DMS 273 (cell line): Measurements from ENCODE around the gene CROCC2.

Experiments used
- DNase-seq: peaks from one replicate; lab custom pipeline; 2025; ENCODE audit not compliant: unreplicated experiment; lab: John Stamatoyannopoulos, UW

The CROCC2 gene

DNA sequence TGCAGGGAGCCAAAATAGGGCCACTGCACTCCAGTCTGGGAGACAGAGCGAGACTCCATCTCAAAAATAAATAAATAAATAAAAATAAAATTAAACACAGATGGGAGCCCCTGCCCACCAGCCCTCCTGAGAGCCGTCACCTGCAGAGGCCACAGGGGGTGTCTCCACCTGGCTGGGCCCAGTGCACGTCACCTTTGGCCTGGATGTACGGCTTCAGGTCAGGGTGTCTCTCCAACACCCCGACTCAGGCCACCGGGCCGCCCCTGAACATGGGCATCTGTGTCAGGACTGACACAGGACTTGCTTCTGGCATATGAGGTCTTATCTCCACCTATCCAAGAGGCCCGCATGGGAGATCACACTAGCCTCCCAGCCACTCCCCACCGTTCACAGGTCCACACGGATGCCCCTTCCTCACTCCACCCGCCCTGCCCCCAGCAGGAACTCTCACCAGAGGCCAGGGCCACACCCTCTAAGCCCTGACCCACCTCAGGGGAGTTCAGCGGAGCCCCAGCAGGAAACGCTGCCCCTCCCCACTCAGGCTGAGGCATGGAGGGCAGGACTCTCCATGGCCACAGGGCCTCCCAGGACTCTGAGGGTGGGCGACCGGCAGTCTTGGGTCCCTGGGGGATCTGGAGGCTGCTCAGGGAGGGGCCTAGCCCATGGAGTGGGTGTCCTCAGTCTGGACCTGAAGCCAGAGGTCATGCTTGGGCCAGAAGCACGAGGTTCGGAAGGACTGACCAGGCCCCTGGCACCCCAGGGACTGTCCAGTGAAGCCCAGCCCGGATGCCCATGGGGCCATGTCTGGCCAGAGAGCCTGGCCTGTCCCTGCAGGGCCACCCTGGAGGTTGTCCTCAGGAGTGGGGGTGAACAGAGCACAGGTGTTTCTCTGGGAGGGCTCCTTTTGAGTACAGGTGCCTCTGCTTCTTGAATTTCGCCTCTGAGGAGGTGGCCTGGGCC is 1.6 kb upstream of the CROCC2 start:
- DNase-seq, result no peak

DNA sequence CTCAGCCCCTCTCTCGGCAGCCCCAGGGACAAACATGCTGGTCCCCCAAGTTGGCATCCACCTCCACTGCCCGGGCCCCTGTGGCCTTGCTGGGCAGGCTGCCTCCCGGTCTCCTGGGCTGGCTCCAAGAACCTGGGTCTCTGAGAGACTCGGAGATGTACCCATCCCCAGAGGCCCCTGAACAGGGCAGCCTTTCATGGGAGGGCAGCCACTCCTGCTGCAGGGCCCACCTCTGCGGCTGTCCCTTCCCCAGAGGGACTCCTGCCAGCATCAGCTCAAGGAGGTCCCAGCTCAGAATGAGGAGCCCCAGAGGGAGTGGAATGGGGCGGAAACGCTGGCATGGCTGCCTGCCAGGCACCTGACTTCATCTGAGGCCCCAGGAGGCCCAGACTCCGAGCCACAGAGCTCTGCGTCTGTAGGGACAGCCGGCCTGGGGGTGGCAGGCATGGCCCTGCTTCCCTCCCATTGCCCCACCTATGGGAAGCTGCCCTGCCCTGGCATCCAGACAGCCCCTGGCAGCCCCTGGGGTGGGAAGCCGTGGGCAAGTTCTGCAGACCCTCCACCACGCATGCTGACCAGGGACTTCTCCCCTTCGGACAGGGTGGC is 857 bp upstream of the CROCC2 start:
- peak; percentile 61 for DNase-seq

DNA sequence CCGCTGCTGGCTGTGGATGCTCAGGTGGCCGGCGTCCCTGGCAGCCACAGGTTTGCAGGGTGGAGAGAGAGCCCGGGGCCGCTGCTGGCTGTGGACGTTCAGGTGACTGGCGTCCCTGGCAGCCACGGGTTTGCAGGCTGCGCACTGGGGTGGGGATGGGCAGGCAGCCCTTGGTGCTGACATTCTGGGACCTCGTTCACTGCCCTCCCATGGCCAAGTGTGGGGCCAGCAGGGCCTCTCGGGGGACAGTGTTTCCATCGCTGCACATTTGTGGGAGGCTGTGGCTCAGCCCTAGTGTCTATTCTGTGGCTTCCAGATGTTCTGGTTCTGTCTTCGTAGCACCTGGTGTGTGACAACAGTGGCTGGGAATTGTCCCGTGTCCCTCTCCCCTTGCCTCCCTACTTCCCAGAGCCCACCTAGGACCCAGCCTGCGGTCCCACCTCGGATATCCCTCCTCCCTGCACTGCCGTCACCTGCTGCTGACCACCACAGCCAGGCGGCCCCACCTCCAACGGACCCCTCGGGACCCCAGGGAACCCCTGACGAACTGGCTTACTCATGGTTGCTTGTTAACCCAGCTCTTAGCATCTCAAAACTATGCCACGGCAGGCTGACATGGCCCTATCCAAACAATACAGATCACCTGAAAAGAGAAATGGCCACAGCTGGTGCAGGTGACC is 915 bp downstream of the CROCC2 start:
- DNase-seq, result no peak

DNA sequence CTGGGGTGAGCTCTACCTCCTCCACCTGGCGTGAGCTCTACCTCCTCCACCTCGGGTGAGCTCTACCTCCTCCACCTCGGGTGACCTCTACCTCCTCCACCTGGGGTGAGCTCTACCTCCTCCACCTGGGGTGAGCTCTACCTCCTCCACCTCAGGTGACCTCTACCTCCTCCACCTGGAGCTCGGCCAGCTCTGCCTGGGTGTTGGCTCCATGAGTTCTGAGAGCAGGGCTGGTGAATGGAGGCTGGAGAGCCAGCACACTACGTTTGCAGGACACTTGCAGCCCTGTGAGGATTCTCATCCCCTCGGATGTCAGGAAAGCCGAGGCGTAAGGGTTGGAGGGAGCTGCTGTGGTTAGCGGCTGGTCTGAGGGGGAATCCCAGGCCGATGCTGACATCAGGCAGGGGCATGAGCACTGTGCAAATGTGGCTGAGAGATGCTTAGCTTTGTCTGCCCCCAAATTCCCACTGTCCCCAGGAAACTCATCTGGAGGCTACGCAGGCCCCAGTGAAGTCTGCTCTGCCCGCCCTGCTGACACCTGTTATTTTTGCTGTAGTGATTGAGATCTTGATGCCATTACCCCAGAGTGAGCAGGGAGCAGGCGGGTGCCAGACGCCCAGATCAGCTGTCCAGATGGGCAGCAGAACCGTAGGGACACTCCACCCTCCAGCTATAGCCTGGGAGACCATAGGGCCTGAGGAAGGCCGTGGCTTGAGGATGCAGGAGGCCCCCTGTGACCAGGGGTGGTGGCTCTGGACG is 3.3 kb downstream of the CROCC2 start:
- no peak for DNase-seq

DNA sequence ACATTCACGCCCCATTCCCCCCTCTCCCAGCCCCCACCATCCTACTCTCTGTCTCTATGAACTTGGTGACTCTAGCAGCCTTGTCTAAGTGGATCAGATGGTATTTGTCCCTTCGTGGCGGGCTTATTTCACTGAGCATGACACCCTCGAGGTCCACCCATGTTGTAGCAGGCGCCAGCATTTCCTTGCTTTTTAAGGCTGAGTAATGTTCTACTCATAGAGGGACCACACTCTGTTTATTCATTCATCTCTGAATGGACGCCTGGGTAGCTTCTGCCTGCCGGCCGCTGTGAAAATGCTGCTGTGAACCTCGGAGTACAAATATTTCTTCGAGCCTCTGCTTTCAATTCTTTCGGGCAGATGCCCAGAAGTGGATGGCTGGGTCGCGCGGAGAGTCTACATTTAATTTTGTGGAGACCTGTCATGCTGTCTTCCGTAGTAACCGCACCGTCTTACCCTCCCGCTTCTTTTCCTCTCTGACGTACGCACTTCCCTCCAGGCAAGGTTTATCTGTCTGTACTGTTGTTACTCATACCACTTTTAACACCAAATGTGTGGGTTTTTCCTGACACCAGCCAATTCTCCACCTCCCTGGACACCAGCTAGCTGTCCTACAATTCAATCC is 5.6 kb downstream of the CROCC2 start:
- DNase-seq, result no peak

DNA sequence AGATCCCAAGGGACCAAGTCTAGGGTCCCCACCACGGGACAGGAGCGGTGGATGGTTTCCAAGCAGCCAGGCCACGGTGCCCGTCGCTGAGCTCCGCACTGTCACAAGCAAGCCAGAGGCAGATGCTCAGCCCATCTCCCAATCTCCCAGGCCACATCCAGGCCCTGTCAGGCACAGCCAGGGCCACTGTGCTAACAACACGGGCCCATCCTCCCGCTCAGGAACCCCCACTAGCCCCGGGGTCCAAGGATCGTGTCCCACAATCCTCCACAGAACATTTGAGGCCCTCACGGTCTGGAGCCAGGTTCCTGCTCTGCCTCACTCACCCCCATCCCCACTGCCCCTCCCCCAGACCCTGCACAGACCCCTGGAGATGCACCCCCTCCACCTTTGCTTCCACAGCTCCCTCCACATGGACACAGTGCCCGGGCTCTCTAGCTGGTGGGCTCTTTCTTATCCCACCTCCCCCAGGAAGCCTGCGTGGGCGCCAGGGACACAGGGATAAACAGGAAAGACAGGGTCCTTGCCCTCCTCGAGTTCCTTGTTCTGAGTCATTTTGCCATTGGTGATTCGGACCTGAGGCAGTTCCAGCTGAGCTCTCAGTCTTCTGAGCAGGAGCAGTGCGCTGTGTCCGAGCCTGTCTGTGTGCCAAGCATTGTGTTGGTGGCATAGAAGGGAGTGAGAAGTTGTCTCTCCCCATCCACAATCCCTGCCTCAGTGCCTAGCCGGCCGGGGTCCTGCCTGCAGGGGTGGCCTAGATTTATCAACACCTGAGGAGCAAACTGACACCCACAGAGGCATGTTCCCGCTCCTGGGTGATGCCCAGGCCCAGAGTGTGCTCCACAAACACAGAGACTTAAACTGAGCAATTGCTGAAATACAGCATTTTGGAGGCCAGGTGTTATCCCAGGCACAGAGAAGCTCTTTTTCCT is 7.0 kb downstream of the CROCC2 start:
- DNase-seq, result no peak

DNA sequence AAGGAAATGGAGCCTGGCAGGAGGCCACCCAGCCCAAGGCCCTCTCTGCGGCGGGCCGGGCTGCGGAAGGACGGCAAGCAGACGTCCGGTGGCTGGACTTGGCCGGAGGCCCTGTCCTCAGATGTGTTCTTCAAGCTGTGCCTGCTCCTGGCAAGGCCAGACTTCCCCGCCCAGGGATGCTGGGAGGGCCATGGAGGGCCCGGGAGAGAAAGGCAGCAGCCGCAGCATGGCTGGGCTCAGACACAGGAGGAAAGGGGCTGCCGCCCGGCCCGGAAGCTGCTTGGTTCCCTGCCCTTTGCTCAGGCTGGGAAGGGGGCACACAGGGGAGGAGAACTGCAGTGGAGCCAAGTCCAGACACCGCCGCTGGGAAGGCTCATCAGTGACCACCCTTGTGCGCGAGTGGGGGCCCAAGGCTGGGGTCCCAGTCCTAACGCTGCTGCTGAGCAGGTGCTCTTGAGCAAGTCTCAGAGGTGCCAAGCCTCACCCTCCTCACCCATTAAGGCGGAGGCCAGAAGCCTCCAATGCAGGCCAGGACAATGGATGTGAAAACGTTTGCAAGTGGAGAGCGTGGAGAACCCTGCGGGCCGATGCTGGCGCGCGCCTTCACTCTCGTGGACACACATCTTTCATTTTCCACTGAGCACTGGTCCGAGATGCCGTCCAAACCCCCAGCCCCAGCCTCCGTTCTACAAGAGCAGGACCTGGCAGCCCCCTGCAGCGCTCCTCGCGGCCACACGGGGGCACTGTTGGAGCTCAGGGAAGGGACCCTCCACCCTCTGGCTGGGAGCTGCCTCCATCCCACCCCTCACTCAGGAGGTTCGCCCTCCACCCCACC is 7.9 kb downstream of the CROCC2 start:
- peak; percentile 84 for DNase-seq

DNA sequence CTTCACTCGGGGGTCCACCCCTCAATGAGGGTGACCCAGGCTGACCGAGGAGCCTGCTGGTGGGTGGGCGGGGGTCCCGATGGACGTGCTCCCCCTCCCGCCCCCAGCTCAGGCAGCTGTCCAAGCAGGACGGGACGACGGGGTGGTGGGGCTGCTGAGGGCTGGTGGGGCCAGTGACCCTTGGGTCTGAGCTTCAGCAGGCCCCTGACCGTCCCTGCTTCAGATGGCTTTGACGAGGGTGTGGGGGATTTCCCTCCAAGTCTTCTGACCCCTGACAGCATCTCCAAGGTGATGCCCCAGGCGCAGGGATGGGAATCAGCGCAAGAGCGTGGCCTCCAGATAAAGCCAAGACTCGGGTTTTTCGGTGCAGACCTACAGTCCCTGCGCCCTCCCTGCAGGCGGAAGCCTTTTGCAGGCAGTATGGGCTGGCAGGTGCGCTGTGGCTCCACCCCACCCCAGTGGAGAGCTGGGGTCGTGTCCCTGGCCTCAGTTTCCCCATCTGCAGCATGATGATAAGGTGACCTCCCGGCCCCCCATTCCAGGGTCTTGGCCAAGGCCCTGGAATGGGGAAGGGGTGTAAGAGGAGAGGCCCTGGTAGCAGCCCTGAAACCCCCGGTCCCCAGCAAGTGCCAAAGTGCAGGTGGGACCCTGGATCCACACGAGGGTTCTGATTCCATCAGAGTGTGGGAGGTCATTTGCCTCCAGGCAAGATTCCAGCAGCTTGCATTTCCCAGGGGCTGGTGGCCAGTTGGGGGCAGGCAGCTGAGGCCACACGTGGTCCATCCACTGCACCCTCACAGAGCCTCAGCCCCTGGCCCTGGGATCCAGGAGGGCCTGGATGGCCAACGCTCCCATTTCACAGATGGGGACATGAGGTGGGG is 8.7 kb downstream of the CROCC2 start:
- peak; percentile 28 for DNase-seq

DNA sequence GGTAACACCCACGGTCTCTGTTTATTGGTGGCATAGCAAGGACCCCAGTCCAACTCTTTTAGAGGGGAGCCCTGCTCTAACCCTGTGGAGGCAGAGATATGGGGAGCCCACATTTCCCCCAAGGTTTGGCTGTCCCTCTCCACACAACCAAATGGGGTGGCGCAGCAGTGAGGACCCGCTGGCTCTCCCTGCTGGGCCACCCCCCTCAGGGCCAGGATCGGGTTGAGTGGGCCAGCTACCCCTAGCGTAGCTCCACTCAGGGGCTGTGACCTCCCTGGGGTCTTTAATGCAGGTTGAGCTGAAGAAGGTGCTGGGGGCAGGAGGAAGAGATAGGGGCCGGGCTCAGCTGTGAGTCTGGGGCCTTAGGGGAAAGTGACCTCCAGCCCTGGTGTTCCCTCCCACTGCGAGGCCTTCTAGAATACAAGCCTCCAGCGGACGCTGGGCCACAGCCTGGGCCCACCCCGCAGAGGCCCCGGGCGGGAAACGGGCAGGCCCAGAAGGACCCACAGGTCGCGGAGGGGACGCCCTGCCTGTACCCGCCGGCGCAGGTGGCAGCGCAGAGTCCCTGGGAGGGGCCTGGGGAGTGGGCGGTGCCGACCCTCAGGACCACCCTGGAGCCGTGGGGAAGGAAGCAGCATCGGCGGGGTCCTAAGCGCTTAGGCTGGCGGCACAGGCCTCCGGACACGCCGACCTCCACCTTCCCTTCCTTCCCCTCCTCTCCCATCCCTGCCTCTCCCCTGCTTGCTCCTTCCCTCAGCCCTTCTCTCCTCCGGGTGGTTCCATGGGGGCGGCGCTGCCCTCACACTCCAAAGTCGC is 9.6 kb downstream of the CROCC2 start:
- no peak for DNase-seq

DNA sequence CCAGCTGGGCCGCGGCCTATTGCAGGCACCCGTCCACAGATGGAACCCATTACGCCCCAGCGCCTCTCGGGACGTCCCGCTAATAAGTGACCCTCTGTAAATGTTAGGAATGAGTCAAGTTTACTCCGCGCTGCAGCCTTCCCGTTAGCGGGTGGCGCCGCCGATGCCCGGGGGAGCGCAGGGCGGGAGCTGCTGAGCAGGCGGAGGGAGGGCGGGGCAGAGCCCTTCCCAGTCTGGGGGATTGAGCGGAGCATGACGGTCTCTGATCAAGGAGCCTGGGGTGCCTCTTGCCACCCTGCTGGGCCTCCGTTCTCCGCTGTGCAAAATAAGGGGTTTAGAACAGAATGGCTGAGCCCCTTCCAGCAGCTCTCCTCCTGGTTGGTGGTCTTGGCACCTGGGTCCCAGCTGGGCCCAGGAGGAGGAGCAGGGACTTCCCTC is 10.5 kb downstream of the CROCC2 start:
- peak; percentile 66 for DNase-seq

DNA sequence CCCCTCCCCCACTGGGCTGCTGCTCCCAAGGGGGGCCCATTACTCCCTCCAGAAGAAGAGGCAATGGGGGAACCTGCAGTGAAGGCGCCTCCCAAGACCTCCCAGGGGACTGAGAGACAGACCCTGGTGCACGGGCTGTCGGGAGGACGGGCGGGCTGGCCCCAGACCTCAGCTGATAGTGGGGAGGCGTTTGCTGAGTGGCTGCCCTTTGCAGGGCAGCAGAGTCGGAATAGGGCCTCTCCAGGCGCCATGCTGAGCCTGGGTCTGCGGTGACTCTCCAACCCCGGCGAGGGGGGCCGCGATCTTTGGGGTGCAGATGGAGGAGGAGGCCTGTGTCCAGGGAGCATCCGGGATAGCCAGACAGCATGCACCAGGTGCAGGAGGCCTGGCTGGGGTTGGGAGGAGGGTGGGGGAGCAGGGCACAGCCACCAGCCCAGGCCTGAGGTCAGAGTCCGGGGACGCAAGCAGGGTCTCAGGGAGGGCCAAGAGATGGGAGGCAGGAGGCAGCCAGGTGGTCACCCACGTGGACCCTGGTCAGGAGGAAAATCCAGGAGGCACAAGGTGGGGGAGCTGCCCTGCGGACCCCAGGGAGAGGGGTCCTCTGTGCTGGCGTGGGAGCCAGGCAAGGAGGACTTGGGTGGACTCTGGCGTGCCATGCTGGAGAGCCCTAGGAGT is 11.0 kb downstream of the CROCC2 start:
- no peak for DNase-seq

DNA sequence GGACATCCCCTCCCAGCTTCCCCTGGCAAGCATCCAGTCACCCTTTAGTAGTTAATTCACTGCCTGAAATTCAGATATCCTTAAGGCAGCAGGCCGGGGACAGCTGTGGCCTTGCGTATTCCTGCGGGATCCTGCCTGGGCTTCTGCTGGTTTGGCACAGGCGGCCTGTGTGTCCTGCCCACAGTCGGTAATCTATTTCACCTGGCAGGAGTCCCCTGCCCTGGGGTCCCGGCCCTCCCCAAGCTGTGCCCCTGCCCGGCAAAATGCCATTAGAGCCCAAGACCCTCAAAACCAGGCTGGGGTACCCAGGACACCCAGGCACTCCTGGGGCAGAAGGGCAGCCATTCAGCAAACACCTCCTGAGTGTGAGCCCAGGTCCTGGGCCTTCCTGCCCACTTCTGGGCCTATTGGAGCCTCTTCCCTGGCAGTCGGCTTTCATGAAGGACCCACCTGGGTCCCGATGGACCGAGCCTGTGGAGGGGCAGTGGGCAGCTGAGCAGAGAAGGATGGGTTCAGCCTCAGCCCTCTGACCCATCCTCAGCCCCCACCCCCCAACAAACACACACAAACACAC is 11.6 kb downstream of the CROCC2 start:
- peak; percentile 61 for DNase-seq

DNA sequence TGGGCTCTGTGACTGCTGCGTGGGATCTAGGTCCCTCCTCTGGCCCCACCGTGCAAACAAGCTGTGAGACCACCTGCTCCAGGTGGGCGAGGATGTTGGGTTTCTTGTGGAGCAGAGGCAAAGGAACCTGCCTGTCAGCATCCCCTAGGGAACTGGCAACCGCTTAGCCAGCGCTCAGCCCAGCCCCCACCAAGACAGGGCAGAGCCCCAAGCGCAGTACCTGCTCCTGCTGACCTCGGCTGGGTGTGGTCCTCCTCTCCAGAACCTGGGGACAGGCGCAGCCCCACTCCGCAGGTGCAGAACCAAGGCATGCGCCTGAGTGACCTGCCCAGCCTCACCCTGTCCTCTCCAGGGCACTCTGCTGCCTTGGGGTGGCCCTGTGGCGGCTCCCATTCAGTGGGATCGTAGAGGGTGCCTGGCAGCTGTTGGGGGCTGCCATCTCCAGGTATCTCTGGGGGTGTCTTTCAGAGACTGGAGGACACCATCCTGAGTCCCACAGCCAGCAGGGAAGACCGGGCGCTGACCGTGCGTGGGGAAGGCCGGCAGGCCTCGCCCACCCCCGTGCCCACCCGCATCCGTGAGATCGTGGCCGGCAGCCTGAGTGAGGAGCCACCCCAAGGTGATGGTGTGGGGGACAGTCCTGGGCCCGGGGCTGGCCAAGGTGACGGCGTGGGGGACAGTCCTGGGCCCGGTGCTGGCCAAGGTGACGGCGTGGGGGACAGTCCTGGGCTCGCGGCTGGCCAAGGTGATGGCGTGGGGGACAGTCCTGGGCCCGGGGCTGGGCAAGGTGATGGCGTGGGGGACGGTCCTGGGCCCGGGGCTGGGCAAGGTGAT is 12.3 kb downstream of the CROCC2 start:
- no peak for DNase-seq

DNA sequence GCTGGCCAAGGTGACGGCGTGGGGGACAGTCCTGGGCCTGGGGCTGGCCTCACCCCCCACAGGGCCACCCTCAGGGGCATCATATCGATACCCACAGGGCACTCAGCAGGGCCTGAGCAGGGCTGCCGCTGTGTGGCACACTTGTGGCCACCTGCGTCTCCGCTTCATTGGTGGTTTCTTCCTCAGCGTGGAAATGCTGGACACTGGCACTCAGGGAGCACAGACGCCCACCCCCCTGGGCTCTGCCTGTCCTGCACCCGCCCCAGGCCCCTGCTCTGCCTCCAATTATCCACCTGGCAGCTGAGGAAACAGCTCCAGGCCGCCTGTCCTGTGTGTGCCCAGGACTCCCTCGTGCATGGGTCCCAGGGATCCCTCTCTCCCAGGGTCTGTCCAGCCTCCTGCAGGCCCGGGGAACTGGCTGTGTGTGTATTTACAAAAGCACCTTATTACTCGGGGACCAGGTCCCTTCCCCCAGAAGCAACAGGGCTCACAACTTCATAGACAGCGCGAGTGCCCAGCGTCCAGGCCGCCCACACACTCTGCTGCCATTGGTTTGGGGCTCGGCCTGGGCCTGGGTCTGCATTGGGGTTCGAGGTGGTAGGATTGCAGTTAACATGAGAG is 13.1 kb downstream of the CROCC2 start:
- DNase-seq, result no peak
